Tibial artery (tissue), 4 donors: ENCODE measurements around the gene PHOX2B.

ENCODE experiments used
- DNase-seq, 2 donors: peaks; one replicate each; pipeline ENCODE4 v3.0.0-alpha.2; 2019
- H3K27ac ChIP-seq, 2 donors: fragments of 200-600 bp; sonication (generic) in 1 of 2; 1 replicate in 1 of 2; 2 replicates in 1 of 2; pipeline ENCODE4 v1.5.1; 2018 to 2019; ENCODE audit warnings: mild to moderate bottlenecking in 1 of 2
- H3K27me3 ChIP-seq, 2 donors: fragments of 200-600 bp; sonication (generic) in 1 of 2; one replicate each; pipeline versions ENCODE4 v1.5.1 to v1.6.0; 2016 to 2019
- H3K36me3 ChIP-seq, 3 donors: fragments of 200-600 bp; sonication (generic) in 2 of 3; one replicate each; pipeline ENCODE4 v1.5.1; 2016 to 2019; ENCODE audit warnings: mild to moderate bottlenecking in 2 of 3
- H3K4me1 ChIP-seq, 4 donors: fragments of 200-600 bp; sonication (generic) in 2 of 4; 1 replicate in 3 of 4; 2 replicates in 1 of 4; pipeline ENCODE4 v1.5.1; 2016 to 2019
- H3K4me3 ChIP-seq, 2 donors: fragments of 200-600 bp; sonication (generic) in 1 of 2; 1 replicate in 1 of 2; 2 replicates in 1 of 2; pipeline ENCODE4 v1.5.1; 2018 to 2019; ENCODE audit warnings: mild to moderate bottlenecking in 2 of 2
- H3K9me3 ChIP-seq, 3 donors: fragments of 200-600 bp; sonication (generic) in 1 of 3; one replicate each; pipeline ENCODE4 v1.5.1; 2016 to 2019
- CTCF ChIP-seq, 2 experiments: fragments of 200-600 bp in 1 of 2; fragments of 450-650 bp in 1 of 2; IDR thresholded peaks; one replicate each; pipeline ENCODE4 v1.5.1; 2017 to 2019; ENCODE audit warnings: antibody characterized with exemption in 2 of 2, mild to moderate bottlenecking in 1 of 2, moderate library complexity in 1 of 2
- intact Hi-C: fragments of 100-400 bp; cut with DNase I; formaldehyde crosslinking; loops from one replicate; pipeline ENCODE4 v1.15.0; 2023; ENCODE audit warnings: low total_unique reads

The PHOX2B gene

GRCh38 chr4:41725254-41725653 is 23.3 kb downstream of the PHOX2B start:
- no peaks in the 10 kb centered on the region for H3K4me1 ChIP-seq
- H3K27ac ChIP-seq, result no peak overlapping the region
- peaks cover 0 to 15% of the 10 kb centered on the region in 2 donors for H3K27me3 ChIP-seq
- no peaks in the 10 kb centered on the region for H3K36me3 ChIP-seq
- intact Hi-C loops, result no loop called here
- H3K9me3 ChIP-seq, result peaks cover 0 to 8% (median 5%) of the 10 kb centered on the region in 3 donors
- no peak for DNase-seq
- no peak overlapping the region for H3K4me3 ChIP-seq
- no peak for TF ChIP-seq CTCF (IDR thresholded peaks at IDR 0.05)

- H3K4me1 ChIP-seq, result no peaks in the 10 kb centered on the region
- H3K9me3 ChIP-seq, result peaks cover 0 to 8% (median 5%) of the 10 kb centered on the region in 3 donors
- peaks cover 0 to 16% of the 10 kb centered on the region in 2 donors for H3K27me3 ChIP-seq
- no peak for TF ChIP-seq CTCF (IDR thresholded peaks at IDR 0.05)
- H3K27ac ChIP-seq, result no peak overlapping the region
- no peak overlapping the region for H3K4me3 ChIP-seq
- intact Hi-C loops, result no loop called here
- H3K36me3 ChIP-seq, result no peaks in the 10 kb centered on the region
- no peak for DNase-seq
Measured at GRCh38 chr4:41723286-41723685, 25.2 kb downstream of the PHOX2B start.

- intact Hi-C loops, result no loop called here
- Histone ChIP-seq H3K36me3 (no peaks in the 10 kb centered on the region), H3K9me3 (peaks cover 0 to 8% (median 5%) of the 10 kb centered on the region in 3 donors), H3K4me1 (no peaks in the 10 kb centered on the region), H3K27ac (no peak overlapping the region), H3K27me3 (peaks cover 0 to 14% of the 10 kb centered on the region in 2 donors), H3K4me3 (no peak overlapping the region)
- DNase-seq, result no peak
- no peak for TF ChIP-seq CTCF (IDR thresholded peaks at IDR 0.05)
Measured at GRCh38 chr4:41722181-41722580, 26.3 kb downstream of the PHOX2B start.

- Histone ChIP-seq H3K4me3 (no peak overlapping the region), H3K9me3 (no peaks in the 10 kb centered on the region), H3K27ac (no peak overlapping the region), H3K36me3 (no peaks in the 10 kb centered on the region), H3K27me3 (peaks cover 0 to 9% of the 10 kb centered on the region in 2 donors), H3K4me1 (no peaks in the 10 kb centered on the region)
- TF ChIP-seq CTCF (IDR thresholded peaks at IDR 0.05), result no peak
- intact Hi-C loops, result loop anchor here (10.0 kb wide), 1 partner anchor 145 kb away; no protein-coding TSS in a partner anchor
- DNase-seq, result no peak
Measured at GRCh38 chr4:41719417-41719816, 29.1 kb downstream of the PHOX2B start.

GRCh38 chr4:41718907-41719306 is 29.6 kb downstream of the PHOX2B start:
- intact Hi-C loops, result loop anchor here (10.0 kb wide), 1 partner anchor 146 kb away; no protein-coding TSS in a partner anchor

More at GRCh38 chr4:41718907-41719306, 29.6 kb downstream of the PHOX2B start:
- Histone ChIP-seq H3K9me3 (no peaks in the 10 kb centered on the region), H3K27ac (no peak overlapping the region), H3K36me3 (no peaks in the 10 kb centered on the region), H3K4me3 (no peak overlapping the region), H3K4me1 (no peaks in the 10 kb centered on the region), H3K27me3 (peaks cover 0 to 9% of the 10 kb centered on the region in 2 donors)
- no peak for TF ChIP-seq CTCF (IDR thresholded peaks at IDR 0.05)
- DNase-seq, result no peak
